Measurements from ENCODE around the gene FZR1.

Gene FZR1

DNA sequence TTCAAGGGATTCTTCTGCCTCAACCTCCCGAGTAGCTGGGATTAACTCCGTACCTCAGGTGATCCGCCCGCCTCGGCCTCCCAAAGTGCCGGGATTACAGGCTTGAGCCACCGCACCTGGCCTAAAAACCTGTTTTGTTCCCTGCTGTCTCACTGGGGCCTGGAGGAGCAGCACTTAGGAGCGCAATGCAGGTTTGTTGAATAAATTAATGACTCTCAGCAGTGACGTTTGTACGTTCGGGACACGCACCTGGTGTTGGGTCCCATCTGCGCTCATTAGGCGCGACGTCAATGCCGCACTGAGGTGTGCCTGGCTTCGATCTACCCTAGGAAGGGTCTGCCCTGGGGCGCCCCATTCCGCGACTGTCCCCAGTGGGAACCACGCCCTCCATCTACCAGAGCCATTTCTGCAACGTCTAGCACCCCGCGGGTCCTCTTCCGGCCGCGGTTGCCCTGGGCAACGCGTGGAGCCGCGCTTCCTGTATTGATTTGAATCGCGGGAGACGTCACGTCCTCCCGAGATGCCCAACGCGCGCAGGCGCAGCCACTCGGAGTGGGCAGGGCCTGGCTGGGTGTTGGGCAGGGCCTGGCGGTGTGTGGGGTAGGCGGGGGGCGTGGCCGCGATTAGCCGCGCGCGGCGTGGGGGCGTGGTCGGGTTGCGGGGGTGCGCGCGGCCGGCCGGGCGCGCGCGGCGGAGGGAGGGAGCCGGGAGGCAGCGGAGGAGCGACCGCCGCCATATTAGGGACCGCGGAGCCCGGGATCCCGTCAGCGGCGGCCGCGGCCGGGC lies at the start of gene FZR1:
Gene FZR1, plus strand, starts transcription at position 714 of the 786 bp plus-strand sequence. CDS start 16,679 bp downstream, outside the sequence.
- DNase-seq = peak; percentile 99

DNA sequence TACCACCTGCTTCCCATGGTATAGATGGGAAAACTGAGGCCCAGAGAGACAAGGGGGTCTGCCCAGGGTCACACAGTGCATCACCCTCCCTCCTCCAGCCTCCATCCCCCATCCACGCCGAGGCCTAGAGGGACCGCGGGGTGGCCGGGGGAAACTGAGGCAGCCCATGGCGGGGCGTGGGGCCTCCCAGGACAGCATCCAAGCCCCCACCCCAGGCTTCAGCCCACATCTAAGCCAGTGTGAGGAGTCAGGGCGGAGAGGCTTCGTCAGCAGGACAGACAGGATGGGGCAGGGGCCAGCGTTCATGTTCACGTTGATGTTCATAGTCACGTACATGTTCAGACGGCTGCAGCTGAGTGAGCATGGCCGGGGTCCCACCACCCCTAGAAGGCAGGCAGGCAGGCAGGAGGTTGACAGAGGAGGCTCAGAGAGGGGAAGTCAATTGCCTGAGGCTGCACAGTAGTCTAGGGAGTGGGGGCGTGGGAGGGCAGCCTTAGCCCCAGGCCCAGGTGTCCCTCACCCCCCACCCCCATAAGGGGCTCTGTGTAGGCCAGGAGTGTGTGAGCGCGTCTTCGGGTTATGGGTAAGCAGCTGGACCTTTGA lies 49.1 kb upstream of the FZR1 start:
- no peak for DNase-seq

DNA sequence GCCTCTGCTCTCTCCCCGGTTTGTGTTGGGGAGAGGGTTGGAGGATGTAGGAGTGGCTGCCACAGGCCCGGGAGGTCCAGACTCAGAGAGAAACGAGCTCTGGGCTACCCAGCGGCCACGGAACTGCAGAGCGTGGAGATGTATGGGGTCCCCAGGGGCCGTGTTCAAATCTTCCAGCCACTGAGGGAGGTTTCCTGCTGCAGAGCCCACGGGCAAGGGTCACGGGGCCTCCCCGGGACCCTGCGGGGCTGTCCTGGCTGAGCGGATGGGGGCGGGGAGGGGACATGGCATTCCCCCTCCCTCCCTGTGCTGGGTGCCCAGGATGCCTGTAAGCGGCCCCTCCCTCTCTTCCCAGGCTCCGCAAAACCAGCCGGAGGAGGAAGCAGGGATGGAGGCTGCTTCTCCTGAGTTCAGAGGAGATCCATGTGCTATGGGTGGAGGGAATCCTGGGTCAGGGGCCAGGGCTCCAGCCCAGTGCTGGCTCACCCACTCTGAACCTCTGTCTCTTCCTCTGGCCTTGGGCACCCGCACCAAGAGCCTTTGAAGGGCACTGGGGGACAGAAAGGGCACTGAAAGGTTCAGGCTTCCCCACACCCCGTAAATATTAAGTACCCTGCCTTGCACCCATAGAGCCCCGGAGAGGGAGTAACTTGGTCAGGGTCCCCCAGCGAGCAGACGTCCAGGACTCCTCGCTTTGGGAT lies 48.4 kb upstream of the FZR1 start:
- DNase-seq = no peak

DNA sequence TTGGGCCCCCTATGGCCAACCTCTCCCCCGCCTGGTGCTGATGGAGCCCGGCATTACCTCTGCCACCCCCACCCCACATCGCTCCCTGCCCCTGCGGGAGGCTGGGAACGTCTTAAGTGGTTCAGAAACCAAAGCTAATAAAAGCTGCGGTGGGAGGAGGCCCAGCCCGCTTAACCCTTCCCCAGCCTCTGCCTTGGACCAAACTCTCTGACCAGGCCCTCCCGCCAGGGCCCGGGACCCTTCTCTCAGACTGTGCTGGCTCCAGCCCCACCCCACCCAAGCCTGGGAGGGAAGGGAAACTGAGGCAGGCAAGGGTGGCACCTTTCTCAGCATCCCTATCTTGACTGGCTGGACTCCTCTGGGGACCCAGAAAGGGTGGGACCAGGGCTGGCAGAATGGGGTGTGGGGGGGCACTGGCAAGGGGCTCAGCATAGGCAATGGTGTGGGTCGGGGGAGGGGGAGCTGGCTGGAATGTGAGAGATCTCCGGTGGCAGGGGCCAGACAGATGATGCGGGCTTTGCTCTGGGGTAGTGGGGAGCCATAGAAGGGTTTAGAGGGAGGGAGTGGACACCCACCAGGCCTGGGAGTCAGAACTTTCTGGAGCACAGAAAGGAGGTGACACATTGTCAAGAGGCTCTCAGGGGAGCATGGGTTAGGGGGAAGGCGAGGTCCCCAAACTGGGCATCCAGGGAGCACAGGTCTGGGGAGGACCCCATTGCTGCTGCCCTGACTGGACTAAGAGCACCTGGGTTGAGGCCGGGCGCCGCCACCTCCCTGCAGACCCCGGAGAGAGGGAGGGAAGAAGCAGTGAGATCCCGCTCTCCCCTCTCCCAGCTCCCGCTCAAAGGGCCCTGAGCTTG lies 47.7 kb upstream of the FZR1 start:
- DNase-seq = no peak

DNA sequence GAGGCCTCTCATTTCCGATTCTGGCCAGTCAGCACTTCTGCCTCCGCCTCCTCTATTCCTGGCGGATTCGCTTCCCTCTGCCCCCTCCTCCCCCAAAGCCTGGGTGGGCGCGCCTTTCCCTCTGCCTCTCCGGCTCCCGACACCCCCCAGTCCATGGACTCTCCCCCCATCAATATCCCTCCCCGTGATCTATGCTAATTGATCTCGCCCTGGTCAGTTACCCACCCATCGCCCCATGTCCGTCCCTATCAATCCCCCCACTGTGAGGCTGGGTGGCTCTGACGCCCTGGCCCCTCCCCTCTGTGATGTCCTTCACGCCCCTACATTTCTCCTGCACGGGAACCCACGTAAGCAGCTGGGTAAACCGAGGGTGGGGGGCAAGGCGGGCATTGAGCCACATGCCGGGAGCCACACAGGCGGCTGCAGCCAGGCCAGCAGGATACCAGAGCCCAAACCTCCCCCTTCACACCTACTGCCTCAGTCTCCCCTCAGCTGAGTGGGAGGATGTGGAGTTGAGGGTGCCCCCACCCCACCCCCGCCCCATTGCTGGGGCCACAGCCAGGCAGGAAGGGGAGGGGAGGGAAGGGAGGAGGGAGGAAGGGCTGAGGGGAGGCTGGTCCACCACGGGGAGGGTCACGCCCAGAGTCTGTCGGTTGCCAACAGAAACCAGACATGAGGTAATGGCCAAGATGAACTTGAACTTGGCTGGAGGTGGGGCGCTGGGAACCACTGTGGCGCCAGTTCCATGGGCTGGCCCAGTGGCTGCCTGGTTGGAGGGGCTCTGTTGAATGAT lies 46.8 kb upstream of the FZR1 start:
- no peak for DNase-seq

DNA sequence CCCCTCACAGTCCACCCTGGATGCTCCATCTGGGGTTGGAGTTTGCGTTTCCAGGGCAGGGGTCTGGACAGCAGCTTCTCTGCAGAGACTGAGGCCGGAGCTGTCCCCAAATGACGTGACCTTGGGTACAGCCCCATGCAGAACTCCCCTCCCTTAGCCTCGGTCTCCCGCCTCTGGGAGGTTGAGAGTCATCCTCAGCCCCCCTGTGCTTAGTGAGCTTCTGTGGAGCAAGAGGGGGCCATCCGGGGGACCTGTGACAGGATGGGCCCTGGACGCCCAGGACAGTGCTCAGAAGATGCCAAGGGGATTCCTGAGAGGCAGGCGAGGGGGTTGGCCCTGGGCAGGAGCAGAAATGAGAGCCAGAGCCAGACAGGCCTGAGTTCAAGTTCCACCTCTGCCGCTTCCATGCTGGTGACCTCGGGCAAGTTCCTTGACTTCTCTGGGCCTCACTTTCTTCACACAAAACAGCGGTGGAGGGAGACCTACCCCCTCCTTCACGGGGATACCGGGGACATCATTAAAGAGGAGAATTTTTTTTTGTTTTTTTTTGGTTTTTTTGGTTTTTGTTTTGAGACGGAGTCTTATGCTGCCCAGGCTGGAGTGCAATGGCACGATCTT lies 46.0 kb upstream of the FZR1 start:
- DNase-seq = no peak

DNA sequence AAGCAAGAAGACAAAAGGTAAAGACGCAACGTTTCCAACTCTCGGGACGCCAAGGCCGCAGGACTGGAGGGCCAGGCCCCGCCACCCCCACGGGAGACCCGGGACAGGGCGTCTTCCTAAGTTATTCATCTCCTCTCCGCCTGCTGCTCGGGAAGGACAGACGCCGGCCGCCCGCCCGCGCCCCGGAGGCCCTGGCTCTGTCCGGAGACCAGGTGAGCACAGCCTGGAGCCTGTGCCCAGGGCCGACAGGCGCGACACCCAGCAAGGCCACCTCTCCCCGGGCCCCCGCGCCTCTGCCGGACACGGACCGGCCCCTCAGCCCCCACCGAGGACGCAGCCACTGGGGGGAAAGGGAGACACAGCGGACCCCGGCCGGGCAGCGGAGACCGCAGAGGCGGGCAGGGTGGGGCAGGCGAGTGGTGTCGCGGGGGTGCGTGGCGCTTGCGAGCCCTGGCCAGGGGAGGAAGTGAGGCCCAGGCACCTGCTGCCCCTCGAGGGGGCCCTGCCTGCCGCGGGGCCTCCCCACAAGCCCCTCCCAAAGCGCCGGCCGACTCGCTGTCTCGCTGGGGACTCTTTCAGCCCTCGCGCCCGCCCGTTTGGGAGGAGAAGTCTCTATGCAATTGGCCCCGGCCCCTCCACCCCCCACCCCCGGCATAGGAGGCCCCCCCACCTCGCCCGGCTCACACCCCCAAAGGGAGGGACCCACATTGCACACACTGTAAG lies 43.0 kb upstream of the FZR1 start:
- no peak for DNase-seq

DNA sequence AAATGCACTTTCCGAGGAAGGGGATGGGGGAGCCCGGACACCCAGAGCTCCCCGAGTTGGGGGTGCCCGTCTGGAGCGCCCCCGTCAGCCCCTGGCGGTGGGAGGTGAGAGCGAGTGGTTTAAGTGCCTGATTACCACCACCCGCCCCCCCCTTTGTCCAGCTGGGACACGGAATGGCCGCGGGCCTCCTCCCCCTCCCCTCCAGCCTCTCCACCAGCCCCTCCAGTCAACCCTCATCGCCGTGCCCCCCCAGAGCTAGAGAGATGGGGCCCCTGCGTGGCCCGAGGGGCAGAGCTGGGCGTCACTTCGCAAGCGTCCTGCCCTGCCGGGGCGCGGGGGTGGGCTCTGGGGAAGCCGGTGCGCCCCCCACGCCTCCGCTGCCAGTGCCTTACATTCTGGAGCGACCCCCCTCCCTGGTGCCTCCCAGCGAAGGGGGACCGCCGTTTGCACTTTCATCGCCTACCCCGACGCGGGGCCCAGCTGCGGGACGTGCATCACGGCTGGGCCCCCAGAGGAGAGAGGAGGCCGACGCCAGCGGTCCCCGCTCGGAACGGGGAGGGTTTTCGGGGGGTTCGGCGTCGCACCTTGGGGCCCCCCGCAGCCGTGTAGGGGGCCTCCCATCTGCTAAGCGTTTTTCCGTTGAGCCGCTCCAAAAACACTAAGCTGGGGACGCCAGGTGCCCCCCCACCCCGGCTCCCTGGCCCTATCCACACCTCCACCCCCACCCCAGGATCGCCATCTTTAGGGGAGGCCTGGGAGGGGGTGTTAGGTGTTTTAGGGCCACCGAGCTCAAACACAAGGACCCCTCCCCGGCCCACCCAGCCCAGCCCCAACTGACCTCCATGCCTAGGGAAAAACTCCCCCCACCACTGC lies 42.2 kb upstream of the FZR1 start:
- DNase-seq = no peak

DNA sequence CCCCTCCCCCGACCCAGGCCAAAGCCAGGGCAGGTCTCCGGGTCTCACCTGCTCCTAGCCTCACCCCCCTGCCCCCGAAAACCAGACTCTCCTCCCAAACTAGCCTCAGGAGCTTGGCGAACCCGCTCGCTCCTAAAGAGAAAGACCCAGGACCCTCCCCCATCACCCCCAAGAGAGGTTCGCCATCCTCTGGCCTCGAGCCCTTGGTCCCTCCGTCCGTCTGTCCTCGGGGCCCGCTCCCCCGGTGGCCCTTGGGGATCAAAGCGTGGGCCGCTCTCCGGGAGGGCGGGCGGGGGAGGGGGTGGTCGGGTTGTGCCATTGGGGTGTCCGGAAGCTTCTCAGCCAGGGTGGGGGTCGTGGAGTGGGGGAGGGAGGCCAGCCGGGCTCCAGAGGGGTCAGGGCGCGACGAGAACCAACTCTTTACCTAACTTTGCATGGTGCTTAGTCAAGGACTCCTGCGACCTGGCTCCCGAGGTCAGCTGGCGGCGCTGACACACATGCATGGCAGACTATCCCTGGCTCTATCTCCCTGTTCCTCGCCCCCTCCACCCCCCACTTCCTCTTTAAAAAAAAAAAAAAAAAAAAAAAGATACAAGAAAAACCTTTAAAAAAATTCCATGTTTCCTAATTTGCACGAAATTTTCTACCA lies 41.4 kb upstream of the FZR1 start:
- no peak for DNase-seq

DNA sequence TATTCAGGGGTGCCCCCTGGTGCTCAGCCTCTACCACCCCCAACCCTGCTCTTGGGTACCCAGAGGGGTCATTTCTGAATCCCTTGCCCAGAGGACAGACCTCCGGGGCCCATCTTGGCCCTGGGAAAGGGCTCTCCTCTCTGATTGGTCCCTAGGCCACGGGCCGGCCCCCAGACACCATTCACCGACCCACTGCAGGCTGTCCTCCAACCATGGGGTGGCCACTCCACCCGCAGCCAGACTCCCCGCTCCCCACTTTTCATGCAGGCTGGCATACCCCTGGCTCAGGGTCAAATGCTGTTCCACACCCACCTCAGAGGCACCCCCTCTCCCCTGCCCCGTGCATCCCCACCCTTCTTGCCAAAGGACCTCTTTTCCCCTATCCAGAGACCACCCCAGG lies 40.6 kb upstream of the FZR1 start:
- no peak for DNase-seq

DNA sequence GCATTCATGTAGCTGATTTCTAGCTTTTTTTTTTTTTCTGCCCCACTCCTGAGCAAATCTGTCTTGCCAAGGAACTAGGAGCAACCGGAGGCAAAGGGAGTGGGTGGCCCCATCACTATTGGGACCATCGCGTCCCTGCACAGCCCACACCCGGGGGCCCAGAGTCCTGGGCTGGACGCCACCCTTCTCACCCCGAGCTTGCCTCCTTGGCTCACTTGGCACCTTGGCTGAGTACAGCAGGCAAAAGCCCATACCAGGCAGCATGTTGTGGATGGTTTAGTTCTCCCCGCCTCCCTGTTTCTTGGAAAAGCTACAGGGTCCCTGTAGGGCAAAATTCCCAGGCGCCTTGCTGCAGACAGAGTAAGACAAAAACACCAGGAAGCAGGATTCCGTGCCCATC lies 39.5 kb upstream of the FZR1 start:
- DNase-seq = no peak

DNA sequence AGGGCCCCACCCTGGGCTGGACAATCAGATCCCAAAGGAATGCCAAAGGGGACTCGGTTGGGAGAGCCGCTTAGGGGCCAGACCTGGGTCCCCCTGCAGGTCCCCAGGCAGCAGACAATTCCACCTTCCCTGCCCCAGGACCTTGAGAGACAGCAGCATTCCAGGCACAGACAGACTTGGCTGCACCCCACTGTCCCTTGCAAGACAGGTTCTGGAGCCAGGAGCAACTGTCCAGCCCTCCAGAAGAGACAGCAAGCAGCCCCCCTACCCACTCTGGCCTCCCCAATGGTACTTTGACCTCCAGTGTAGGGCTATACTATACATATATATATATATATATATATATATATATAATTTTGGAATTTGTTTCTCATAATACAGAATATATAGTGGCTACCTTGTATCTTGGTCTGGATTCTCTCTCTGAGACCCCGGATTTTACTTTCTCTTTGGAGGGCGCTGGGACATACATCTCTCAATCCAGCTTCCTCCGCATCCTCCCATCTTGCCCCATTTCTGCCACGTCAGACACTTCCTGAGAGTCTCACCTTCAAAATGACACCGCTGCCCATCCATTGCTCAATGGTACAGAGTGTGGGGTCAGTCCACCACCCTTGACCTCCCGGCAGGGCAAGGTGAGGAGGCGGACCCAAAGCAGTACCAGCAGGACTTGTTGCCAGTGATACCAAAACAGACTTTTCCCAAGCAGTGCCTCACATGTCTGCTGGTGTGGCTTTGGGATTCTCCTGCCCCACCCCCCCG lies 38.5 kb upstream of the FZR1 start:
- DNase-seq = no peak

DNA sequence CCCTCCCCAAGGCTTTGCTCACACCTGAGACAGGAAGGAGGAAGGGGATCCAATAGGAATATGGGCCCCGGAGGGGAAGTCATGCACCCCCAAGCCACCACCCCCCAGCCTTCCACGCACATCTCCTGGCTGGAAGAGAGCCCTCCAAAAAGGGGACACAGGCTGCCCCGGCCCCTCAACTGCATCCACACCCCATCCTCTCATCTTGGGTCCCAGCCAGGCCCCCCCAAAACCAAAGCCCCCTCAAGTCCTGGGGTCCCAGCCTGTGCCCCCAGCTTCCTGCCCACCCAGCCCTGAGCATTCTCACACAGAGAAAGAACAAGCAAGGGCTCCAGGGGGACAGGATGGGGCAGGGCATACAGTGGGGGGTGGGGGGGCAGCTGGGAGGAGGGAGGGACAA lies 37.9 kb upstream of the FZR1 start:
- no peak for DNase-seq

DNA sequence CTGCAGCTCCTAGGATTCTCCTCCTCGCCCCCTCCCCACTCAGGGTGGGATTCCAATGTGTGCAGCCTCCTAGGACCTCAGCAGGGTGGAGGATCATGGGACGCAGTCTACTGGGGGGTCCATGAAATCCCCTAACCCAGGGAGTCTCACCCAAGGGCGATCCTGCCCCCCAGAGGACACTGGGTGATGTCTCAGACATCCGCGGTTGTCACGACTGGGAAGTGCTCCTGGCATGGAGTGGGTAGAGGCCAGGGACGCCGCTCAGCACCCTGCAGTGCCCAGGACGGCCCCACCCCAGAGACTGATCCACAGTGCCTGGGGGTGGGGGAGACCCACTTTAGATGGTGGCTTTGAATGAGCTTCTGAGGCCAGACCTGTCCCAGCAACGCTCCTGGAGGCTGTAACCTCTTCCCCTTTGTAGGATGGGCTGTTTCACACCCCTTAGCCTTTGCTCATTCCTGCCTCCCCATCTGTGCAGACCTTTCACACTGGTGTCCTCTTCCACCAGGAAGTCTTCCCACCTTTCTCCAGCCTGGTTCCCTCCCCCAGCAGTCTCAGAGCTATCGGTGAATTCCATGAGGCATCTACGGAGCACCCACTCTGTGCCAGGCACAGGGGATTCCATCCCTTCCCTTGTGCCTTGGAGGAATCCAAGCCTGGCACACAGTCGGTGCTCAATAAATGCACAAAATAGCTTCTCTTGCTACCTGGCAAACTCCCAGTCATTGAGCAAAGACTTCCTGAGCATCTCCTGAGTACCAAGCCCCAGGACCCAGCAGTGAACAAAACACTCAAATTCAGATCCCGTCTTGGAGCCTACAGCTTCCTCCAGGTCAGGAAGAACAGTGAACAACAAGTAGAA lies 36.2 kb upstream of the FZR1 start:
- DNase-seq = no peak

DNA sequence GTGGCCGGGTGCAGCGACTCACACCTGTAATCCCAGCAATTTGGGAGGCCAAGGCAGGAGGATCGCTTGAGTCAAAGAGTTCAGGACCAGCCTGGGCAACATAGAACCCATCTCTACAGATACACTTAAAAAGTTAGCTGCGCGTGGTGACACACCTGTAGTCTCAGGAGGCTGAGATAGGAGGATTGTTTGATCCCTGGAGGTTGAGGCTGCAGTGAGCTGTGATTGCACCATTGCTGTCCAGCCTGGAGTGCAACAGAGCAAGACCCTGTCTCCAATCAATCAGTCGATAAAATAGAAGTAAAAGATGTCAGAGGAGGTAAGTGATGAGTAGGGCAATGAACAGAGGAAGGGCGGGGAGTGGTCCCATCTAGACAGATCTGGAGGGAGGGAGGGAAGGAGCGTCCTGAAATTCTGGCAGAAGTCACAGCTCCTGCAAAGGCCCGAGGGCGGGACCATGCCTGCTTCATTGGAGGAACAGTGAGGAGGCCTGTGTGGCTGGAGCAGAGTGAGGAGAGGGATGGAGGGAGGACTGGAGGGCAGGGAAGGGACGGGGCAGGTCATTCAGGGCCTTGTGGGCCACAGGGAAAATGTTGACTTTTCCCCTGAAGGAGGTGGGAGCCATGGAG lies 35.5 kb upstream of the FZR1 start:
- DNase-seq = no peak

DNA sequence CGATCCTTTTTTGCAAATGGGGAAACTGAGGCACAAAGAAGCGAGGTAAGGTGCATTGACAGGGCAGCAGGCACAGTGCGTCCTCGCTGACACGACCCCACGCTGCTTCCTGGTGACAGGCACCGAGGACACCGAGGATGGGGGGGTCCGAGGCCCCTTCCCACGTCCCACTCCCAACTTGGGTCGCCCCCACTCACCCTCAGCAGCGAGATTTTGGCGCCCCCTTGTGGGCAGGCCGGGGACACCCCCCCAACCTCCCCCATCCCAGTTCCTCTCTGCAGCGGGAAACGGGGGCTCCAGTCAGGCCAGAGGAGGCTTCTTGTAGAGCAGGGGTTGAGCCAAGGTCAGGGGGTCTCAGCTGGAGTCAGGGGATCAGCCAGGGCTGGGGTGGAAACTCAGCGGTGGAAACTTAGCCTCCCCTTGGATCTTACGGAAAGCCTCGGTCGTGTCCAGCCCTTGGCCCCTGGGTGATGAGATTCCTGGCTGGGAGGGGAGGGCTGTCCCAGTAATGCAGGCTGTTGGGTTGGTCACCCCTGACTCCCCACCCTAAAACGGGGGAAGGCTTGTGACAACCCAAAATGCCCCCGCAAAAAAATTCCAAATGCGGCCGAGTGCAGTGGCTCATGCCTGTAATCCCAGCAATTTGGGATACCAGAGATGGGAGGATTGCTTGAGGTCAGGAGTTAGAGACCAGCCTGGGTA lies 34.0 kb upstream of the FZR1 start:
- DNase-seq = peak; percentile 36

DNA sequence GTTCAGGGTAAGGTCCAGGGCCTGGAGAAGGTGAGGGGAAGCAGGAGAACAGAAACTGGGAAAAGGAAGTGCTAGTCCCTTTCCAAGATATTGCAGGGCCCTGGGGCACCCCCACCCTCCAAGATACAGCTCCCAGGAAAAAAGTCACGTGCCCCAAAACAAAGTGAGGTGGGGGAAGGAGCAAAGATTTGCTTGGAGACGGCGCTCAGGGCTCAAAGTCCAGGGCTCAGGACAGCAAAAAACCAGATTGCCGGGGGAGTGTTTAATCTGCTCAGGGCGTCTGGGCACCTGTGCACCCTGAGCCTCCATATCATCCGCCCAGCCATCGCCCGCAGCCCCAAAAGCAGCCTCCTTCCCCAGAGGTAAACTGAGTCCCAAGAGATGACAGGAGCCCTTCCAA lies 32.1 kb upstream of the FZR1 start:
- no peak for DNase-seq

Measured in stimulated activated CD4-positive, alpha-beta T cell treated with anti-CD3 and anti-CD28 coated beads, Interleukin-12 subunit alpha, Interleukin-12 subunit beta, amount 100 ng/mL, for 4 hours (primary cell).